Measurements from ENCODE around the gene SPRN.
"Not testable (repeated sequence)": the region's sequence is repeated elsewhere in the genome, so short reads cannot be mapped to it uniquely, and the experiment has no call there.

Gene SPRN, protein sequence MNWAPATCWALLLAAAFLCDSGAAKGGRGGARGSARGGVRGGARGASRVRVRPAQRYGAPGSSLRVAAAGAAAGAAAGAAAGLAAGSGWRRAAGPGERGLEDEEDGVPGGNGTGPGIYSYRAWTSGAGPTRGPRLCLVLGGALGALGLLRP

DNA sequence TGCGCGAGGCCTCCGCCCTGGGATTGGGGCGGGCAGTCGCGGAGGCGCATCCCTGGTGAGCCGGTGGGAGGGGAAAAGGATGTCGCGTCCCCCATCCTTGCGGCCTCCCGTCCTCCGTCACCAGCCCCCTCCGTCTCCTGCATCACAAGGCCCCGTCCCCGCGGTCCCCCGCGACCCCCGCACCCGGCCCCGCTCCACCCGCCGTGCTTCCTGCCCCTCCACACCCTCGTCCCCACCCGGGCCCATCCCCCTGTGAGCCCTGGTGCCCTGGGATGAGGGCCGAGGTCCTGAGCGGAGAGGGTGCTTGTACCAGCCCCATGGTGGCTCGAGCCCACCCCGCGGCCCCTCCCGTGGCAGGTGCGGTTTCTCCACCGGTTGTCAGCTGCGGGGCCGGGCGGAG is at the start of gene SPRN:
TSS of gene SPRN (minus strand) at position 25 of the 400 bp plus-strand sequence. CDS start 944 bp downstream, outside the sequence.
- not testable (repeated sequence) for DNase-seq (ENCODE audit: low spot score)

DNA sequence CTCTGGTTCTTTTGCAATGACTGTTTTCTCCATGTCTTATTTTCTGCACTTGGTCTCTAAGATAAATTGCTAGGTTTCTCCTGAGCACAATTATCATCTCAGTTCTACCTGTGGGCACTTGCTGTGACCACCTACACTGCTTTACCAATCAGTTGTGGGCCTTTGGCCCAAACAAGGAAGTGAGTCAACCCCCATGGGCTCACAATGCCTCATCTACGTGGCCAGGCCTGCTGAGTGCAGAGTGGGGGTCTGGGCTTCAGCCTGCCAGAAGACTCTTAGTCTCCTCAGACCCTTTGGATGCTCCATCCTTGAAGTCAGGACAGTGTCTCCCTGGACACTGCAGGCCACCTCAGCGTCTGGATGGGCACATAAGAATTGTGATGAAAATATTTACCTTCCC is 49.6 kb upstream of the SPRN start:
- no peak for DNase-seq (ENCODE audit: low spot score)

DNA sequence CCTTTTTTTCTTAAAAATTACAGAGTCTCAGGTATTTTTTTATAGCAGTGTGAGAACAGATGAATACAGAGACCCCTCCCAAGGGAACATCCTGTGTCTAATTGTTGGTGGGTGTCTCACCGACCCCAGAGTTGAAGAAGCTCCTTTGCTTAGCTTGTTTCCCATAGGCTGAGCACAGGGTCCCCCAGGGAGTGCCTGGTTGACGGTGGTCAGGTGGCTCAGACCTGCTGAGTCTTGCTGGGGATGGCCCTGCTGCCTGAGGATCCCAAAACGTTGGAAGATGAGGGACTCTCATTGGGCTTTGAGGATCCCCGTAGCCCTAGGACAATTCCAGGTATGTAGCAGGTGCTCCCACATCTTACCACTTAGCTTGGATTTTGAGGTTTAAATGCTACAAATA is 48.8 kb upstream of the SPRN start:
- no peak for DNase-seq (ENCODE audit: low spot score)

DNA sequence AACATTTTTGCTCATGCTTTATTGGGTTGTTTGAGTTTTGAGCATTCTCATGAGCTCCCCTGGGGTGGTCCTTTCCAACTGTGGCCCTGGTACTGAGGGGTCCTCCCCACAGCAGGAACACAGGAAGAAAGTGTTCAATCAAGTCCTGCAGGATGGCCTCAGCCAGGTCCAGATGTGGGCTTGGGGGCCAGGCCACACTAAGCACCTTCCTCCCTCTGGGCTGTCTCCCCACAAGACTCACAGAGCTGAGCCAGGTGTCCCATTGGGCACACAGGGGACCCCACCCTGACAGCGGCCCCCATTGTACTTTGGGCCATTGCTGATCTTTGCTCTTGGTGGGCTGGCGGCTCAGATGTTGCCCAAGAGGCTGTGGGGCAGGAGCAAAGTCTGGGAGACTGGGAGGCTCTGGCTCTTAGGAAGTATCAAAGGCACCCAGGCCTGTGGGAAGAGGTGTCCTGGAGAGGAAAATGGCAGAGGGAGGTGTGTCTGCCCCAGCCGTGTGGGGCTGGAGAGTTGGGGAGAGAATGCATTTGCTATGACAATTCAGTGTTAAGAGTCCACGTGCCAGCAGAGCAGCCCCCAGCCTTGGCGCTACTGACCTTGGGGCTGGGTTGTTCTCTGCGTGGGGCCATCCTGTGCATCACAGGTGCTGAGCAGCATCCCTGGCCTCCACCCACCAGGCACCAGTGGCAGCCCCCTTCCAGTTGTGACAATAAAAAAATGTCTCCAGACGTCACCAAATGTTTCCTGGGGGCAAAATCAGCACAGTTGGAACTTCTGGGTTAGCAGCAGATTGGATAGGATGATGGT is 47.1 kb upstream of the SPRN start:
- no peak for DNase-seq (ENCODE audit: low spot score)

DNA sequence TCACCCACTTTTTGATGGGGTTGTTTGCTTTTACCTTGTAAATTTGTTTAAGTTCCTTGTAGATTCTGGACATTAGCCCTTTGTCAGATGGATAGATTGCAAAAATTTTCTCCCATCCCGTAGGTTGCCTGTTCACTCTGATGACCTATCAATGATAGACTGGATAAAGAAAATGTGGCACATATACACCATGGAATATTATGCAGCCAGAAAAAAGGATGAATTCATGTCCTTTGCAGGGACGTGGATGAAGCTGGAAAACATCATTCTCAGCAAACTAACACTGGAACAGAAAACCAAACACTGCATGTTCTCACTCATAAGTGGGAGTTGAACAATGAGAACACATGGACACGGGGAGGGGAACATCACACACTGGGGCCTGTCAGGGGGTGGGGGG is 44.8 kb upstream of the SPRN start:
- DNase-seq (ENCODE audit: low spot score) = not testable (repeated sequence)

DNA sequence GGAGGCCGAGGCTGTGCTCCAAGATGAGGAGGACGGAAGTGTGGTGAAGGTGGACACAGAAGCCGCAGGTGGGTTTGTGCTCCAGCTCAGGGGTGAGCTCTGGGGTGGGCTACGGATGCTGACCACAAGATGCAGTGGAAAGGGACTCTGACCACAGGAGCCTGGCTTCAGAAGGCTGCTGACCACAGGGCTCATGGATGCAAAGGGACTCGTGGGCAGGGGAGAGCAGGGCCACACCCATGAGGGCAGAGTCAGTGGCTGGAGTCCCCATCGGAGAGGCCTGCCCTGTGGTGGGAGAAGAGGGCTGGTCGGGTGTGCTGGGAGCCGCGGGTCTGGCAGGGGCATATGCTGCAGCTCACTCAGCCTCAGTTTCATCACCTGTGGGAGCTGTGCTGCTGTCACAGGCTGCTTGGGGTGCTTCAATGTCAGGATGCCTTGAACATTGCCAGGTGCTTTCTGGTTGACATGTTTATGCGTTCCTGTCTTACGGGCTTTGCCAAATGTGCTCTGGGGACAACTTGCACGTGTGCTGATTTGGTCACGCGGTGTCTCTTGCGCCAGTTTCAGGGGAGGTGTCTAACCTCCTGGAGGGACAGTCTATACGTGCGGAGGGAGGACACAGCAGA is 43.0 kb upstream of the SPRN start:
- no peak for DNase-seq (ENCODE audit: low spot score)

DNA sequence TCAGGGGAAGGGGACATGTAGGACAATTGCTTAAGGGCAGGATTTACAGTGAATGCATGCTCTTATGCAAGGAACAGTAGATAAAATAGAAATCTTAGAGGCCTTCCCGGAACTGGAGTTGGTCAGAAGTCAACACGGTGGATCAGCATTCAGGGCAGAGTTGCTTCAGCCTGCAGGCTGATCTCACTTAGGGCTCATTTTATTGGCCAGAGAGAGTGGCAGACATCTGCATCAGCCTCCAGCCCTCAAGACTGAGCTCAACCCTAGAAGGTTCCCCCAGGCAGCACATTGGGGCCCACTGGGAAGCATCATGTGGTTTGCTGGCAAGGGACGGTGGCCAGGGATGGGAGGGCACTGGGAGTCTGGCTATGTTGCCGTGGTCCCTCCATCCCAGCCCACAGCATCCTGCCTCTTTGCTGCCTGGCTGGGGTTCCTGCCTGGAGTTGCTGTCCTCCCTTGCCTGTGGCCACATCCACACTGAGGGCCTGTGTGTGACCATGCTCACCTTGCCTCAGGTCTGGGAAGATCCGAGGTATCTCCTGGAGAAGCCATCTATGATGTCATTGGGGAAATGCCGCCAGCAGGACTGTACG is 42.4 kb upstream of the SPRN start:
- DNase-seq (ENCODE audit: low spot score) = no peak

DNA sequence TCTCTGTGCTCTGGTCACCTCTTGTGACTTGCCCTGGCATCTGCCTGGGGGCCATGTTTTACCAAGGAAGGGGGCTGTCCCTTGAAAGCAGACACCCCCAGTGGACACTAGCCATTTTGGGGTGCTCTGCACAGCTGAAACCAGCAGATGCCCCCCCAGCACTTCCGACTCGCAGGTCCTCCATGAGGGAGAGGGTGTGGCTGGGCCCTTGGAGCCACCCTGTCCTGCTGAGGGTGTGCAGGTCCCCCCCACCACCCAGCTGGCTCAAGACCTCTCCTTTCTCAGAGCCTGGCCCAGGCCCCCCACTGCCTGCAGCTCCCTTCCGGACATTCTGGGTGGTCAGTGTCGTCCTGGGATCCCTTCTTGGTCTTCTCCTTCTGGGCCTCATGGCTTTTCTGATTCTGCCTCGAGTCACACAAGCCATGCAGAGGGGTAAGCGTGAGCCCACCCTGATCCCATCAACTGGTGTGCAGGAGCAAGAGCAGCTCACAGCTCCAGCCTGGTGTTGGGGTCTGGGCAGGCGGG is 41.6 kb upstream of the SPRN start:
- DNase-seq (ENCODE audit: low spot score) = no peak

DNA sequence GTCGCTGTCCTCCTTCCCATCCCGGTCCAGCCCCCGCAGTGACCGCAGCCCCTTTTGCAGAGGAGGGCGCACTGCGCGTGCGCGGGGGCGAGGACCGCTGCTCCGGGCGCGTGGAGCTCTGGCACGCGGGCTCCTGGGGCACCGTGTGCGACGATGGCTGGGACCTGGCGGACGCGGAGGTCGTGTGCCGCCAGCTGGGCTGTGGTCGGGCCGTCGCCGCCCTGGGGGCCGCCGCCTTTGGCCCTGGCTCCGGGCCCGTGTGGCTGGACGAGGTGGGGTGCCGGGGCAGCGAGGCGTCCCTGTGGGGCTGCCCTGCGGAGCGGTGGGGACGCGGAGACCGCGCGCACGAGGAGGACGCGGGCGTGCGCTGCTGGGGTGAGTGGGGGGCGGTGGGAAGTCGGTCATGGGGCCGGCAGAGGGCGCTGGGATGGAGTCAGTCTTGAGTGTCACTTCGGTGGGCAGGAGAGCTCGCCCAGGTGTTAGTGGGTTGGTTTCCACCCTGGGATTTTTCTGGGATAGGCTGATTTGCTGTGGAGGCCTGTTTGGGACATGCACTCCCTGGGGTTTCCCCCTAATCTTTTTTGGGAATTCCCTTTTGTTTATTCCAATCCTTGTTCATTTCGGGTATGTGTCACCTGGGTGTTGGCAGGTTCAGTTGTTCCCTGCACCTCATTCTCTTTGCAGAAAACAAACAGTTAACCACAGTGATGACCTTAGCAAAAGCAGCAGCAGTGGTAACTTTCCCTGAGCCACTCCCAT is 40.9 kb upstream of the SPRN start:
- DNase-seq (ENCODE audit: low spot score) = no peak

DNA sequence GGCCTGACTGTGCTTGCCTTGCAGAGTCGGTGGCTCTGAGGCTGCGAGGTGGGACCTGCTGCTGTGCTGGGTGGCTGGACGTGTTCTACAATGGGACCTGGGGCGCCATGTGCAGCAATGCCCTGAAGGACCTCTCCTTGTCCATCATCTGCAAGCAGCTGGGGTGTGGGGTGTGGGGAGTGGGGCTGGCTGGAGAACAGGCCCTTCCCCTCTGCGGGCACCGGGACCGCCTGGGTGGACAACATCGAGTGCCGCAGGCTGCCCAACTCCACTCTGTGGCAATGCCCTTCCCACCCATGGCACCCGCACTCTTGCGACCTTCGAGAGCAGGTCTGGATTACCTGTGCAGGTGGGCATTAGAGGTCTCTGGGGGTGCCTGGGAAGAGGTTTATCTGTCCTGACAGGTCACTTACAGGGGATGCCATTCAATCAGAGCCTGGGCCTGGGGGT is 40.2 kb upstream of the SPRN start:
- DNase-seq (ENCODE audit: low spot score) = no peak

DNA sequence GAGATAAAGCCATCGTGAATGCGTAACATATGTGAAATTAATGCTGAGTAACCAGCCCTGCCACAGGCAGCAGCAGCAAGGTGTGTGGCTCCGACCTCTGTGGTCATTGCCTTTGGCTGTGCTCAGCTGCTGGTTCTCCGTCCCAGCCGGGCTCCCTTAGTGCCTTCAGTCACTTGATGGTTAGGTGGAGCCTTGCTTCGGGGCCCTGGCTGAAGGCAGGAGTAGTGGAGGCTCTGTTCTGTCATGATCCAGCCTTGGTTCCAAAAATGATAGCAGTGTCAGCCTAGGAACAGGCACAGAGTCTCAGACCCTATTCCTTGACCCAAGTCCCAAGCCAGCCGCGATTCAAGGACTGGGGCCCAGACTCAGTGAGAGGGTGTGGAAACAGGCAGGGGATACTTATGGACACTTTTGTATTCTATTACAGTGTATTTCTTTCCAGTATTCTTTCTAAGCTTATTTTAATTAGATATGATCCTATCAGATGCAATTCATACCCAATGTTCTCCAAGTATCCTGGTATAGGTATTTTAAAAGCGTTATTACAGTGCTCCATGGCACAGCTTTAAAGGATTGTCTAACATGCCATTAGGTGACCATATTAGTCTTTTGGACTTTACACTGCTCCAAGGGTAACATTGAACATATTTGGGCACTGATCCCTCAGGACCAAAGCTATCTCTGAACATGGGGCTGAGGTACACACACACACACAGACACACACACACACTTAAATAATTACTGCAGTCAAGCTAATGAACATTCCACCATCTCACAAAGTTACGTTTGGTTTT is 38.3 kb upstream of the SPRN start:
- no peak for DNase-seq (ENCODE audit: low spot score)

DNA sequence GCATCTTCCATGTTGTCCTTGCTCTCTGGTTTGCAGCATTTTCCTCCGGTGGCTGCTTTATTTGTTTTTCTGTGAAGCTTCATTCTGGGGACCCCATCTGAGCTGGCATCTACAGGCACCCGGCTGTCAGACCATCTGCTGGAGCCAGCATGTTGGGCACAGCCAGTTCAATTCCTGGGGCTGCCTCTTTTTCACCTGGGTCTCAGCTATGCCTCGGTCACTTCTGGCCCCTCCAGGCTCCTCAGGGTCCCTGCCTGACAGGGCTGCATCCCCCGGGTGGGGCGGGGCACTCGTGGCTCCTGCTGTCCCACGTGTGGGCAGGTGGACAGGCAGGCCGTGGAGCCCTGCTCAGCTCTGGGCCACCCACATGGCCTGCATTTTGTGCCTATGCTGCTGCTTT is 37.4 kb upstream of the SPRN start:
- no peak for DNase-seq (ENCODE audit: low spot score)

DNA sequence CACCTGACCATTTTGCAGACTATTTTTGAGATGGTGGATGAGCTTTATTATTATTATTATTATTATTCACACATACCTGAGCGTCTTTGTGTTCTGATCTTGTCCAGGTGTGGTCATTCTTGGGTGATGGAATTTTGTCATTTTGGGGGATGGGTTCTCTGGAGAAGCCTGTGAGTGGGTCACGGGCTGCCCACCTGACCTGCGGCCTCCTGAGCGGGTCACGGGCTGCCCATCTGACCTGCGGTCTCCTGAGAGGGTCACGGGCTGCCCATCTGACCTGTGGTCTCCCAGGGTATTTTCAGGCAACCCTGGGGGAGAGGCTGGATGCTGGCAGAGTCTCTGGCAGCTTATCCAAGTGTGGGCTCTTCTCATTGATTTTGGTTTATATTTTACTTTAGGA is 36.6 kb upstream of the SPRN start:
- DNase-seq (ENCODE audit: low spot score) = no peak

DNA sequence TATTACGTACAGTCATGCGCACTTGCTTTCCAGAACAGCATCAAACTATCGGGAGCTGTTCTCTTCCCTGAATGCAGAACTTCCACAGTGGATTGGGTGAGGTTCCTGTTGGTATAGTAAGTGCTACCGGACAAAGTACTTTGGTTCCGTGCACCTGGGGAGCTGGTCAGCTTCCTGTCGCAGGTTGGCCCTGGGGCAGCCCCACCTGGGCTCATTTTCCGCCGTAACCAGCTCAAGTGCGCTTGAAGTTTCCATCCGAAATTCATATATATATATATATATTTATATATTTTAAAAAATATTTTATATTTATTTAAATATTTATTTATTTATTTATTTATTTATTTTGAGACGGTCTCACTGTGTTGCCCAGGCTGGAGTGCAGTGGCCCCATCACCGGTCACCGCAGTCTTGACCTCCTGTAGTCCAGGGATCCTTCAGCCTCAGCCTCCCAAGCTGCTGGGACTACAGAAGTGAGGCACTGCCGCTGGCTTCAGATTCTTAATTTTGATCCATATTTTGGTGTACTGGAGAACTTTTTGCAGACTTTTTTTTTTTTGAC is 35.9 kb upstream of the SPRN start:
- no peak for DNase-seq (ENCODE audit: low spot score)

DNA sequence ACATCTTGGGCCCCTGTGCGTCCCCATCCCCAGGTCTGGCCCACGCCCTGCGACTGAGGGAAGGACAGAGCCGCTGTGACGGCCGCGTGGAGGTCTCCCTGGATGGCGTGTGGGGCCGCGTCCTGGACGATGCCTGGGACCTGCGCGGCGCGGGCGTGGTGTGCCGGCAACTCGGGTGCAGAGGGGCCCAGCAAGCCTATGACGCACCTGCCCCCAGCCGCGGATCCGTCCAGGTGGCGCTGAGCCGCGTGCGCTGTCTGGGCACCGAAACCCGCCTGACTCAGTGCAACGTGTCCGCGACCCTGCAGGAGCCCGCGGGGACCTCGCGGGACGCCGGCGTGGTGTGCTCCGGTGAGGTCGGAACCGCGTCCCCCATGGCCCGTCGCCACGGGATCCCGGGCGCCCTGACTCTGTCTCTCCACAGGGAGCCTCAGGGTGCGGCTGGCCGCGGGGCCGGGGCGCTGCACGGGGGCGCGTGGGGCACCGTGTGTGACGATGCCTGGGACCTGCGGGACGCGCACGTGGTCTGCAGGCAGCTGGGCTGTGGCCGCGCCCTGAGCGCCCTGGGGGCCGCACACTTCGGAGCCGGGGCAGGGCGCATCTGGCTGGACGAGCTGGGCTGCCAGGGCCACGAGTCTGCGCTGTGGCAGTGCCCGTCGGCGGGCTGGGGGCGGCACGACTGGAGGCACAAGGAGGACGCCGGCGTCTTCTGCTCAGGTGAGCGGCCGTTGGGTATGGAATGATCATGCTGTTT is 35.2 kb upstream of the SPRN start:
- DNase-seq (ENCODE audit: low spot score) = no peak

DNA sequence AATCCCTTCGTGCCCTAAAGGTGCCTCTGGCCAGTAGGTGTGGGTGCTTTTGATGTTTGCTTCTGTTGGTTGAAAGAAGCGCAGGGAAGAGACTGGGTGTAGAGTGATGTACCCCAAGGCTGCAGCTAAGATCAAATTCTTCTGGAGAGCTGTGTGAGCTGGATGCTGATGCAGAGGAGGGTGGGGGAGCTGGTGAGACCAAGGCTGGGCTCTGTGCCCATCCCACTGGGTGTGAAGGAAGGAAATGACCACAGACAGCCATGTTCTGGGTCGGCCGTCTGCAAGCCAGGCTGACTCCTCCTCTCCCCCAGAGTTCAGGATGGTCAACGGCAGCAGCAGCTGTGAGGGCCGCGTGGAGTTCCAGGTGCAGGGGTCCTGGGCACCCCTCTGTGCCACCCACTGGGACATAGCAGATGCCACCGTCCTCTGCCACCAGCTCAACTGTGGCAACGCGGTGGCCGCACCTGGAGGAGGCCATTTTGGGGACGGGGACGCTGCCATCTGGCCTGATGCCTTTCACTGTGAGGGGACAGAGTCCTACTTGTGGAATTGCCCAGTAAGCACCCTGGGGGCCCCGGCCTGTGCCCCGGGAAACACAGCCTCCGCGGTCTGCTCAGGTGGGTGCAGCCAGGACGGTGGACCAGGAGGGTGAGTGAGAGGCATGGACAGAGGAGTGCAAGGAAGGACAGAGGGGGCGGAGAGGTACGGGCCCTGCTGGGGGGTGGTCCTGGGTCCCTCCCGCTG is 34.5 kb upstream of the SPRN start:
- no peak for DNase-seq (ENCODE audit: low spot score)

DNA sequence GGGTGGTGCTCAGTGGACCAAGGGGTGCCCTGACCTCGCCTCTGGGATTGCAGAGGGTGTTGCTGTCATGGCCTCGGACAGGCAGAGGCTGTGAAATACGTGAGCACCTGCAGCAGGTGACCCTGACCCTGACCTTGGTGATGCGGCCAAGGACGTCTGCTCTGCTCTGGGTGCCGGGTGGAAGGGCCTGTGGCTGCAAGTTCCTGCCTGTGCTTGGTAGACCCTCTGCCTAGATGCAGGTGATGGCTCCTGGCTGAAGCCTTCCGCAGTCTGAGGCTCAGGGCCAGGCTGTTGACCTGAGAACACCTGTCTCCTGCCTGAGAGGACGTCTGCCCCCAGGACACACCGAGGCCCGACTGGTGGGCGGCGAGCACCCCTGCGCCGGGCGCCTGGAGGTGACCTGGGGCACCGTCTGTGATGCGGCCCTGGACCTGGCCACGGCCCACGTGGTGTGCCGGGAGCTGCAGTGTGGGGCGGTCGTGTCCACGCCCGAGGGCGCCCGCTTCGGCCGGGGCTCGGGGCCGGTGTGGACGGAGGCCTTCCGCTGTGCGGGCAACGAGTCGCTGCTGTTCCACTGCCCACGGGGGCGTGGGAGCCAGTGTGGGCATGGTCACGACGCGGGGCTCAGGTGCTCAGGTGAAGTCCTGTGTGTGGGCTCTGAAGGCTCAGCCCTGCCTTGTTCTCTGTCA is 33.7 kb upstream of the SPRN start:
- no peak for DNase-seq (ENCODE audit: low spot score)

DNA sequence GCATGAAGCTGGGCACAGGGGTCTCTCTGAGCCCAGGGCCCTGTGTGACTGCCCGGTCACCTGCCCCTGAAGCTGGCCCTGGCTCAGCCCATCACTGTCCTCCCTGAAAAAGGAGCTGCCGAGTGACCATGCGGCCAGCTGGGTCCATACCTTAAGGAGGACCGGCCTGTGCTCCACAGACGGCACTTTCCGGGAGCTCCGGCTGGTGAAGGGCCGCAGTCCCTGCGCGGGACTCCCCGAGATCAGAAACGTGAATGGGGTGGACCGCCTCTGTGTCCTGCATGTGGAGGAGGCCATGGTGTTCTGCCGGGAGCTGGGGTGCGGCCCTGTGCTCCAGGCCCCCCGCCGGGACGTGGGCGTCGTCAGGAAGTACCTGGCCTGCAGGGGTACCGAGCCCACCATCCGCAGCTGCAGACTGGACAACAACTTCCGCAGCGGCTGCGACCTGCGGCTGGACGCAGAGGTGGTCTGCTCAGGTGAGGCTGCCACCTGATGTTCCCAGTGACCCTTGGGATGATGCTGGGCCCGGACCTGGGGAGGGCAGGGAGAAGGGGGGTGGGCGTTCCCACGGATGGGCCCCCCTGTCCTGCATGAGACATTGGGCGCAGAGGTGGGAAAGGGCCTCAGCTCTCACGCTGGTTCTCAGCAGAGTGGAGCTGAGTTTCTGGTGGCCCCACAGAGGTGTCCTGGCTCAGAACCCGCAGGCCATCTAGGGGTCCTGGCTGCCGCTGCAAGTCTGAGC is 32.8 kb upstream of the SPRN start:
- no peak for DNase-seq (ENCODE audit: low spot score)
